SU-DHL-6 (cell line): Measurements from ENCODE around the gene BLTP3A.
"Not testable (repeated sequence)": the region's sequence is repeated elsewhere in the genome, so short reads cannot be mapped to it uniquely, and the experiment has no call there.

ENCODE experiments used
- H2AFZ ChIP-seq: fragments of 200-600 bp; sonication (generic); 2 replicates; pipeline ENCODE4 v1.6.1; 2014; ENCODE audit warnings: low read depth, mild to moderate bottlenecking, moderate library complexity, mixed read lengths, antibody characterized with exemption, low read length; ENCODE audit not compliant: severe bottlenecking
- H3F3A ChIP-seq: fragments of 200-600 bp; shearing (Covaris generic); 2 replicates; pipeline ENCODE4 v1.6.0; 2016; ENCODE audit warnings: antibody characterized with exemption, mild to moderate bottlenecking; ENCODE audit not compliant: insufficient read depth
- H3K27ac ChIP-seq: fragments of 200-600 bp; sonication (generic); 2 replicates; pipeline ENCODE4 v1.5.1; 2016; ENCODE audit warnings: low read depth, mild to moderate bottlenecking, low read length, moderate library complexity, mixed read lengths
- H3K27me3 ChIP-seq: fragments of 200-600 bp; sonication (generic), shearing (Covaris generic); 2 replicates; pipeline ENCODE4 v1.6.0; 2014; ENCODE audit warnings: mild to moderate bottlenecking, low read length
- H3K36me3 ChIP-seq: fragments of 200-600 bp; sonication (generic); 2 replicates; pipeline ENCODE4 v1.6.1; 2014; ENCODE audit warnings: mild to moderate bottlenecking, low read length, mixed read lengths
- H3K4me2 ChIP-seq: fragments of 300-600, 200-600 bp; shearing (Covaris generic), sonication (generic); 2 replicates; pipeline ENCODE4 v1.6.0; 2014; ENCODE audit warnings: low read length, low read depth, mild to moderate bottlenecking; ENCODE audit not compliant: poor library complexity, severe bottlenecking
- H3K4me3 ChIP-seq: fragments of 200-600 bp; sonication (generic); 2 replicates; pipeline ENCODE4 v1.5.1; 2014; ENCODE audit warnings: antibody characterized with exemption, low read length, mild to moderate bottlenecking, mixed read lengths; ENCODE audit not compliant: insufficient read depth, poor library complexity, severe bottlenecking
- H3K79me2 ChIP-seq: fragments of 200-600 bp; sonication (generic); 2 replicates; pipeline ENCODE4 v1.6.1; 2014; ENCODE audit warnings: mild to moderate bottlenecking, low read length, moderate library complexity; ENCODE audit not compliant: insufficient read depth
- H3K9ac ChIP-seq: fragments of 200-600 bp; sonication (generic); 2 replicates; pipeline ENCODE4 v1.7.0; 2014; ENCODE audit warnings: mild to moderate bottlenecking, low read length
- H3K9me2 ChIP-seq: fragments of 200-600 bp; sonication (generic); replicated peaks from 2 replicates; pipeline ENCODE4 v1.6.1; 2014; ENCODE audit warnings: low read length; ENCODE audit not compliant: insufficient read depth
- H3K9me3 ChIP-seq: fragments of 200-600 bp; sonication (generic); 2 replicates; pipeline ENCODE4 v1.6.1; 2014; ENCODE audit warnings: low read length, mixed read lengths; ENCODE audit not compliant: insufficient read depth
- H4K20me1 ChIP-seq: fragments of 200-600 bp; sonication (generic); 2 replicates; pipeline ENCODE4 v1.6.1; 2014; ENCODE audit warnings: low read depth, mild to moderate bottlenecking, antibody characterized with exemption, low read length, moderate library complexity, mixed read lengths
- CTCF ChIP-seq: fragments of 200-600 bp; sonication (generic); IDR thresholded peaks from one replicate; pipeline ENCODE4 v1.5.1; 2017; ENCODE audit warnings: antibody characterized with exemption, mild to moderate bottlenecking, low read length, moderate library complexity; ENCODE audit not compliant: insufficient read depth, poor library complexity, severe bottlenecking
- EZH2phosphoT487 ChIP-seq: fragments of 200-600 bp; sonication (generic), shearing (Covaris generic); conservative IDR thresholded peaks from 2 replicates; pipeline ENCODE4 v1.6.1; 2018; ENCODE audit warnings: mild to moderate bottlenecking, antibody characterized with exemption, low read length, moderate library complexity, mixed read lengths

Gene BLTP3A

GRCh38 chr6:34816635-34817301 lies 24.9 kb downstream of the BLTP3A start:
- Histone ChIP-seq H3K9ac (no peak overlapping the region), H3K9me3 (no peaks in the 10 kb centered on the region), H3K9me2 (no peaks in the 10 kb centered on the region), H3K4me3 (no peak overlapping the region), H3F3A (peaks cover 10% of the 10 kb centered on the region; the same call in 1 of the 2 replicates), H3K79me2 (peaks cover 82% of the 10 kb centered on the region), H2AFZ (no peak overlapping the region), H4K20me1 (no peaks in the 10 kb centered on the region), H3K27ac (no peak overlapping the region), H3K36me3 (peaks cover 1% of the 10 kb centered on the region; the same call in 1 of the 2 replicates), H3K27me3 (no peaks in the 10 kb centered on the region), H3K4me2 (peak overlapping the region; percentile 11)
- TF ChIP-seq EZH2phosphoT487 = no peak
- TF ChIP-seq CTCF = no peak

GRCh38 chr6:34817446-34817845 lies 25.6 kb downstream of the BLTP3A start:
- TF ChIP-seq EZH2phosphoT487 = no peak
- TF ChIP-seq CTCF = no peak
- H3K79me2 ChIP-seq = peaks cover 76% of the 10 kb centered on the region

GRCh38 chr6:34818872-34819570 lies 27.1 kb downstream of the BLTP3A start:
- peaks cover 60% of the 10 kb centered on the region for H3K79me2 ChIP-seq
- not testable (repeated sequence) for H3K27me3 ChIP-seq, H3K9me2 ChIP-seq

More at GRCh38 chr6:34817446-34817845, 25.6 kb downstream of the BLTP3A start:
- H3K9me2 ChIP-seq = no peaks in the 10 kb centered on the region
- H3F3A ChIP-seq = peaks cover 10% of the 10 kb centered on the region; the same call in 1 of the 2 replicates
- no peaks in the 10 kb centered on the region for H3K9me3 ChIP-seq
- H3K9ac ChIP-seq = no peak overlapping the region
- no peak overlapping the region for H3K27ac ChIP-seq
- no peak overlapping the region for H3K4me3 ChIP-seq
- peaks cover 3% of the 10 kb centered on the region; the same call in 1 of the 2 replicates for H3K36me3 ChIP-seq
- no peak overlapping the region for H3K4me2 ChIP-seq
- H2AFZ ChIP-seq = no peak overlapping the region
- no peaks in the 10 kb centered on the region for H4K20me1 ChIP-seq
- H3K27me3 ChIP-seq = no peaks in the 10 kb centered on the region

More at GRCh38 chr6:34818872-34819570, 27.1 kb downstream of the BLTP3A start:
- not testable (repeated sequence) for H3K36me3 ChIP-seq, H2AFZ ChIP-seq, H3K4me3 ChIP-seq, H4K20me1 ChIP-seq, H3F3A ChIP-seq, H3K27ac ChIP-seq, H3K4me2 ChIP-seq, H3K9me3 ChIP-seq, H3K9ac ChIP-seq
